Measurements from ENCODE around the gene MAB21L2. TPM values are rescaled to one million over a fixed set of nuclear protein-coding genes. Genes with fewer than 3 reads are reported as not detected.

MAB21L2 gene
- total and polyA plus RNA-seq, 2 donors: 0.80 to 0.82 TPM

DNA sequence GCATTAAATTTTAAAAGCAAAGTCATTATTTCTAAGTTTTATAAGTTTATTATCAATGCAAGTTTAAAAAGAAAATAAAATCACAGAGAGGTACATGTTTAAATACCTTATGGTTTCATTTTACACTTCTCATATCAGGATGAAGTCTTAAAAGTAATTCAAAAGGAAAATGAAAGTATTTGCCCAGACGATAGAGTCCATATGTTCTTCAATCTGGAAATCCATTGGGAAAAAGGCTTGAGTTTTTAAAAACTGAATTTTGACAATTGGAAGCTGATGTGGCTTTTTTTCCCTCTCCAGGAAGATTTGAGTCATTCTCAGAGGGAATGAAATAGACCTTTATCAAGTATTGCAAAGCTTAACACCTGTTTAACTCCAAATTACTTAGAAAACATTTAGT lies 37.1 kb downstream of the MAB21L2 start:
- no peaks in the 10 kb centered on the region for H3K4me1 ChIP-seq (ENCODE audit: control insufficient read depth in 2 of 2, insufficient read depth in 2 of 2, low read length in 2 of 2)
- H3K27me3 ChIP-seq (ENCODE audit: control insufficient read depth in 2 of 2, insufficient read depth in 1 of 2, low read length in 1 of 2): no peaks in the 10 kb centered on the region
- no peaks in the 10 kb centered on the region for H3K9me3 ChIP-seq (ENCODE audit: control insufficient read depth in 2 of 2, insufficient read depth in 1 of 2, low read length in 1 of 2)
- 50% methylated on average over 1 of the region's 1 CpG for WGBS
- DNase-seq (ENCODE audit: low read depth in 6 of 9, low spot score in 9 of 9): no peak
- no peaks in the 10 kb centered on the region for H3K36me3 ChIP-seq (ENCODE audit: control insufficient read depth in 2 of 2, insufficient read depth in 2 of 2, low read length in 1 of 2)
- no peak overlapping the region for H3K27ac ChIP-seq (ENCODE audit: low read depth in 1 of 2, low read length in 1 of 2)
- no peak overlapping the region for H3K4me3 ChIP-seq (ENCODE audit: low read length in 2 of 2)

DNA sequence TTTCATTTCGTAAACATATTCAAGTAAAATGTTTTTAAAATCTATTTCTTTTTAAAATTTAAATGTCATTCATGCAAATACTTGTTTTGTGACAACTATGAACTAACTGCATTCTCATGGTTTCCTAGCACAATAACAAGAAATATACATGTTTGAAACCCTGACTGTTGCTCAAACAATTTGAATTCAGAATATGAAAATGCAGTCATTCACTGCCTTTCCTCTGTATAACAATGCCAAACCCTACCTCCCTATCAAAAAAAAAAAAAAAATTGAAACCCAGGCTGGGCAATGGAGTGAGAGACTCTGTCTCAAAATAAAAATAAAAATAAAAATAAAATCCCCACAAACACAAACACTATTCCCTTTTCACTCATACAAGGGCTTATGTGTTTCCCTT lies 42.1 kb downstream of the MAB21L2 start:
- 99% methylated on average over 1 of the region's 1 CpG for WGBS
- no peak for DNase-seq (ENCODE audit: low read depth in 6 of 9, low spot score in 9 of 9)
- H3K4me1 ChIP-seq (ENCODE audit: control insufficient read depth in 2 of 2, insufficient read depth in 2 of 2, low read length in 2 of 2): no peaks in the 10 kb centered on the region
- no peaks in the 10 kb centered on the region for H3K9me3 ChIP-seq (ENCODE audit: control insufficient read depth in 2 of 2, insufficient read depth in 1 of 2, low read length in 1 of 2)
- no peak overlapping the region for H3K27ac ChIP-seq (ENCODE audit: low read depth in 1 of 2, low read length in 1 of 2)
- no peaks in the 10 kb centered on the region for H3K36me3 ChIP-seq (ENCODE audit: control insufficient read depth in 2 of 2, insufficient read depth in 2 of 2, low read length in 1 of 2)
- H3K4me3 ChIP-seq (ENCODE audit: low read length in 2 of 2): no peak overlapping the region
- no peaks in the 10 kb centered on the region for H3K27me3 ChIP-seq (ENCODE audit: control insufficient read depth in 2 of 2, insufficient read depth in 1 of 2, low read length in 1 of 2)

DNA sequence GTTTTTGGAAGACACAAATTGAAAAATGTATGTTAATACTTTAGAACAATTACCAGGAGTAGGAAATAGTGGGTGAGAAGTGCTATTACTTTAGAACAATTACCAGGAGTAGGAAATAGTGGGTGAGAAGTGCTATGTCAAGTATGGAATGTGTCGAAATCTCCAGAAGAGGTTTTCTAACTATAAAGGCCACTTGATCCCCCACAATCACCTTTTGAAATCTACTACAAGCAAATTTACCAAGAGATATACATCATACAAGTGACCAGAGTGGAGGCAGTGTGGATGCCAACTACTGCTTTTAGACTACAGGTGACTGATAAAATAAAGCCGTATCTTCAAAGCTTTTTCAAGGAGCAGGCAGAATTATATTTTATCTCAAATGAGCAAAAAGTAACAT lies 43.1 kb downstream of the MAB21L2 start:
- no peak for DNase-seq (ENCODE audit: low read depth in 6 of 9, low spot score in 9 of 9)
- 95% methylated on average over 2 of the region's 2 CpGs for WGBS
- Histone ChIP-seq H3K4me1 (ENCODE audit: control insufficient read depth in 2 of 2, insufficient read depth in 2 of 2, low read length in 2 of 2) (no peaks in the 10 kb centered on the region), H3K27me3 (ENCODE audit: control insufficient read depth in 2 of 2, insufficient read depth in 1 of 2, low read length in 1 of 2) (no peaks in the 10 kb centered on the region), H3K36me3 (ENCODE audit: control insufficient read depth in 2 of 2, insufficient read depth in 2 of 2, low read length in 1 of 2) (no peaks in the 10 kb centered on the region), H3K27ac (ENCODE audit: low read depth in 1 of 2, low read length in 1 of 2) (no peak overlapping the region), H3K9me3 (ENCODE audit: control insufficient read depth in 2 of 2, insufficient read depth in 1 of 2, low read length in 1 of 2) (no peaks in the 10 kb centered on the region), H3K4me3 (ENCODE audit: low read length in 2 of 2) (no peak overlapping the region)

DNA sequence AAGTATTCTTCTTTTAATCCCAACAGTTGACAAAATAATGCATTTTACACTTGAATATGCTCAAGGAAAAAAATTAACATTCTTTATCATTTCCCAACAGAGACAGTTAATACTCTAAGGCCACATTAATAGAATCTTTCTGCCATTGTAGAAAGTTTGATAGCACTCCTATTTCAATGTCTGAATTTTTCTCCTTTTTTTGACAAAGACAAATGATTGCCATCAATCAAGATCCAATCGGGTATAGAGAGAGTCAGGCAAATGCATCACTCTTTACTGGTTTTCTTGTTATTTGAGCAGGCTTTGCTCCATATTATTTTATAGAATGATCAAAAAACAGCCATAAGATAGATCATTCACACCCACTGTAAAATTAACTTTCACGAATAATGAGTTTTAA lies 46.1 kb downstream of the MAB21L2 start:
- Histone ChIP-seq H3K36me3 (ENCODE audit: control insufficient read depth in 2 of 2, insufficient read depth in 2 of 2, low read length in 1 of 2) (no peaks in the 10 kb centered on the region), H3K4me3 (ENCODE audit: low read length in 2 of 2) (no peak overlapping the region), H3K27me3 (ENCODE audit: control insufficient read depth in 2 of 2, insufficient read depth in 1 of 2, low read length in 1 of 2) (no peaks in the 10 kb centered on the region), H3K27ac (ENCODE audit: low read depth in 1 of 2, low read length in 1 of 2) (no peak overlapping the region), H3K9me3 (ENCODE audit: control insufficient read depth in 2 of 2, insufficient read depth in 1 of 2, low read length in 1 of 2) (no peaks in the 10 kb centered on the region), H3K4me1 (ENCODE audit: control insufficient read depth in 2 of 2, insufficient read depth in 2 of 2, low read length in 2 of 2) (no peaks in the 10 kb centered on the region)
- no peak for DNase-seq (ENCODE audit: low read depth in 6 of 9, low spot score in 9 of 9)
- 95% methylated on average over 2 of the region's 2 CpGs for WGBS

DNA sequence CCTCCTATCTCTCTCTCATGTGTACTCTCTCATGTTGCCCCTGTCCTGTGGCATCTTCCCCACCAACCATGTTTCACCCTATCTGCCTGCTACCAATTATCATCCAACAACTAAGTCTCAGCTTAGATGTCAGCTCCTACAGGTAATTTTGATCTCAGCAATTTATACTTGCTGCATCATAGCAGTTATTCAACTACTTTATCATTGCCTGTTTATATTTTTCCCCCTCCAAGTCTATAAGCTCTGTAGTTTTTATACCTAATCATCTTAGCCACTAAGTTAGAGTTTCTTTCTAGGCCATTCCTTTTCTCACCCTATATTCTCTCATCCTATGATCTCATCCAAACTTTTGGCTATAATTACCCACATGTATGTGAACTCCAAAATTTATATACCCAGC lies 50.7 kb downstream of the MAB21L2 start:
- H3K27ac ChIP-seq (ENCODE audit: low read depth in 1 of 2, low read length in 1 of 2): no peak overlapping the region
- H3K4me1 ChIP-seq (ENCODE audit: control insufficient read depth in 2 of 2, insufficient read depth in 2 of 2, low read length in 2 of 2): no peaks in the 10 kb centered on the region
- no peaks in the 10 kb centered on the region for H3K27me3 ChIP-seq (ENCODE audit: control insufficient read depth in 2 of 2, insufficient read depth in 1 of 2, low read length in 1 of 2)
- no peak for DNase-seq (ENCODE audit: low read depth in 6 of 9, low spot score in 9 of 9)
- no peaks in the 10 kb centered on the region for H3K9me3 ChIP-seq (ENCODE audit: control insufficient read depth in 2 of 2, insufficient read depth in 1 of 2, low read length in 1 of 2)
- H3K4me3 ChIP-seq (ENCODE audit: low read length in 2 of 2): no peak overlapping the region
- no peaks in the 10 kb centered on the region for H3K36me3 ChIP-seq (ENCODE audit: control insufficient read depth in 2 of 2, insufficient read depth in 2 of 2, low read length in 1 of 2)
